Tibial nerve (tissue), 4 donors: ENCODE results near the gene DNASE2. TPM values are rescaled to one million over a fixed set of nuclear protein-coding genes. Genes with fewer than 3 reads are reported as not detected.

Experiments used
- DNase-seq, 2 donors: peaks; one replicate each; pipeline ENCODE4 v3.0.0-alpha.2; 2019; ENCODE audit warnings: low spot score in 2 of 2
- H3K27ac ChIP-seq, 4 donors: fragments of 200-600 bp; sonication (generic) in 3 of 4; one replicate each; pipeline ENCODE4 v1.5.1; 2017 to 2019; ENCODE audit warnings: mild to moderate bottlenecking in 1 of 4
- H3K27me3 ChIP-seq, 2 donors: fragments of 200-600 bp; sonication (generic) in 1 of 2; one replicate each; pipeline versions ENCODE4 v1.5.1 to v1.6.0; 2017 to 2019
- H3K36me3 ChIP-seq, 3 donors: fragments of 200-600 bp; sonication (generic); one replicate each; pipeline ENCODE4 v1.5.1; 2018 to 2019
- H3K4me1 ChIP-seq, 4 donors: fragments of 200-600 bp; sonication (generic) in 3 of 4; one replicate each; pipeline ENCODE4 v1.5.1; 2017 to 2019
- H3K4me3 ChIP-seq, 4 donors: fragments of 200-600 bp; sonication (generic) in 3 of 4; one replicate each; pipeline ENCODE4 v1.5.1; 2017 to 2019; ENCODE audit warnings: mild to moderate bottlenecking in 1 of 4, moderate library complexity in 1 of 4
- H3K9me3 ChIP-seq, 4 donors: fragments of 200-600 bp; sonication (generic) in 3 of 4; one replicate each; pipeline ENCODE4 v1.5.1; 2017 to 2019
- EP300 ChIP-seq, 2 donors: sonication (generic); formaldehyde crosslinking; IDR thresholded peaks; one replicate each; pipeline ENCODE4 v1.6.1; 2017; ENCODE audit warnings: antibody characterized with exemption in 2 of 2, mild to moderate bottlenecking in 1 of 2
- POLR2A ChIP-seq, 2 donors: fragments of 450-650 bp; IDR thresholded peaks; one replicate each; pipeline ENCODE4 v1.6.1; 2017; ENCODE audit warnings: antibody characterized with exemption in 2 of 2, mild to moderate bottlenecking in 2 of 2, moderate library complexity in 2 of 2
- WGBS, 2 donors: methylation state at CpG; one replicate each; pipeline ENCODE4 v1.1.5; 2018; 5-methylcytosine and 5-hydroxymethylcytosine counted together
- total RNA-seq, 4 donors: library from RNA; depleted of rRNA; stranded (reverse); fragments of >200 nt; gene quantifications; one replicate each; pipeline ENCODE4 v1.1.0, GENCODE V29; 2016
- TF ChIP-seq, protein P1 (sequence below), 5 experiments: fragments of 200-600 bp in 3 of 5; fragments of 450-650 bp in 2 of 5; sonication (generic) in 3 of 5; IDR thresholded peaks; one replicate each; pipeline ENCODE4 v1.5.1; 2016 to 2019; ENCODE audit warnings: antibody characterized with exemption in 5 of 5, mild to moderate bottlenecking in 3 of 5, moderate library complexity in 2 of 5

Gene DNASE2
- total RNA-seq, 4 donors from 2014 or later = 38.1 to 59.0 (median 44.2) TPM

DNA sequence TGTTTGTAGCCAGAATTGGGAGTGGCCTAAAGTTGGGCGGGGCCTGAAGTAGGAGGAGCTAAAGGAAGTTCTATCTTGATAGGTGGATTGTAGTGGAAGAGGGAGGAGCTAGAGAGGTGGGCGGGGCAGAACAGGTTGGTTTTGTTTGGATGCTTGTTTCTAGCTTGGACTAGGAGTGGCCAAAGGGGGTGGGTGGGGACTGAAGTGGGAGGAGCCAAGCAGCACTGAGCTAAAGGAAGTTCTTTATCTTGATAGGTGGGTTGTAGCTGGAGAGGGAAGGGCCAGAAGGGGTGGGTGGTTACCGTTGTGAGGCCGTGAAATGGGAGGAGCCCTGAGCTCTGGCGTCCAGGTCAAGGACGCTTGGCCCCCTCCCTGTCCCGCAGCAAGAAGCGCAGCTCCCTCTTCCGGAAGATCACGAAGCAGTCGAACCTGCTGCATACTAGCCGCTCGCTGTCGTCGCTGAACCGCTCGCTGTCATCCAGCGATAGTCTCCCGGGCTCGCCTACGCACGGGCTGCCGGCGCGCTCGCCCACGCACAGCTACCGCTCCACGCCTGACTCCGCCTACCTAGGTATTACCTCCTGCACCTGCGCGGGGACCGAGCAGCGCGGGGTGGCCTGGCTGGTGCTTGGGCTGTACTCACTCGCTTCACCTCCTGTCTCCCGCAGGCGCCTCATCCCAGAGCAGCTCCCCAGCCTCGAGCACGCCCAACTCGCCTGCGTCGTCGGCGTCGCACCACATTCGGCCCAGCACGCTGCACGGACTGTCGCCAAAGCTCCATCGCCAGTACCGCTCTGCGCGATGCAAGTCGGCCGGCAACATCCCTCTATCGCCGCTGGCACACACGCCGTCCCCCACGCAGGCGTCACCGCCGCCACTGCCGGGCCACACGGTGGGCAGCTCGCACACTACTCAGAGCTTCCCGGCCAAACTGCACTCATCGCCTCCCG is 8.0 kb downstream of the DNASE2 start:
- H3K4me3 ChIP-seq = no peak overlapping the region
- H3K27me3 ChIP-seq = peaks cover 0 to 6% of the 10 kb centered on the region in 2 donors
- H3K4me1 ChIP-seq = no peaks in the 10 kb centered on the region
- H3K27ac ChIP-seq = no peak overlapping the region
- TF ChIP-seq EP300 (IDR thresholded peaks at IDR 0.05) (no peak), POLR2A (IDR thresholded peaks at IDR 0.05) (no peak)
- TF ChIP-seq, protein P1, sequence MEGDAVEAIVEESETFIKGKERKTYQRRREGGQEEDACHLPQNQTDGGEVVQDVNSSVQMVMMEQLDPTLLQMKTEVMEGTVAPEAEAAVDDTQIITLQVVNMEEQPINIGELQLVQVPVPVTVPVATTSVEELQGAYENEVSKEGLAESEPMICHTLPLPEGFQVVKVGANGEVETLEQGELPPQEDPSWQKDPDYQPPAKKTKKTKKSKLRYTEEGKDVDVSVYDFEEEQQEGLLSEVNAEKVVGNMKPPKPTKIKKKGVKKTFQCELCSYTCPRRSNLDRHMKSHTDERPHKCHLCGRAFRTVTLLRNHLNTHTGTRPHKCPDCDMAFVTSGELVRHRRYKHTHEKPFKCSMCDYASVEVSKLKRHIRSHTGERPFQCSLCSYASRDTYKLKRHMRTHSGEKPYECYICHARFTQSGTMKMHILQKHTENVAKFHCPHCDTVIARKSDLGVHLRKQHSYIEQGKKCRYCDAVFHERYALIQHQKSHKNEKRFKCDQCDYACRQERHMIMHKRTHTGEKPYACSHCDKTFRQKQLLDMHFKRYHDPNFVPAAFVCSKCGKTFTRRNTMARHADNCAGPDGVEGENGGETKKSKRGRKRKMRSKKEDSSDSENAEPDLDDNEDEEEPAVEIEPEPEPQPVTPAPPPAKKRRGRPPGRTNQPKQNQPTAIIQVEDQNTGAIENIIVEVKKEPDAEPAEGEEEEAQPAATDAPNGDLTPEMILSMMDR (IDR thresholded peaks at IDR 0.05) = no peak
- peaks cover 0 to 53% (median 12%) of the 10 kb centered on the region in 3 donors for H3K36me3 ChIP-seq
- H3K9me3 ChIP-seq = no peaks in the 10 kb centered on the region
- 61 to 66% methylated on average over 64 to 70 of the region's 70 CpGs for WGBS, 2 donors
- DNase-seq = no peak

DNA sequence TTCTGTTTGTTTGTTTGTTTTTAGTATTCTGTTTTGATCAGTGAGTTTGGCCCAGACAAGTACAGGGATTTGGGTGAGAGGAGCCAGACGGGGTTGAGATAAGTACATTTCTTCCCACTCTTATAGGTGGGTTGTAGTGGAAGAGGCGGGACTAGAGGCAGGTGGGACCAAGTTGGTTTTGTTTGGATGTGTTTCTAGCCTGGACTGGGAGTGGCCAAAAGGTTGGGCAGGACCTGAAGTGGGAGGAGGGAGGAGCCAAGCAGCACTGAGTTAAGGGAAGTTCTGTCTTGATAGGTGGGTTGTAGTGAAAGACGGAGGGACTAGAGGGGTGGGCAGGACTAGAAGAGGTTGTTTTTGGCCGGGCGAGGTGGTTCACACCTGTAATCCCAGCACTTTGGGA is 9.0 kb downstream of the DNASE2 start:
- WGBS, 2 donors = 84 to 85% methylated on average over 5 of the region's 5 CpGs
- Histone ChIP-seq H3K4me1 (peaks cover 0 to 8% (median 2%) of the 10 kb centered on the region in 4 donors), H3K36me3 (peaks cover 0 to 43% (median 6%) of the 10 kb centered on the region in 3 donors), H3K4me3 (no peak overlapping the region), H3K9me3 (no peaks in the 10 kb centered on the region), H3K27me3 (peaks cover 0 to 14% of the 10 kb centered on the region in 2 donors), H3K27ac (no peak overlapping the region)
- DNase-seq = no peak
- TF ChIP-seq EP300 (IDR thresholded peaks at IDR 0.05) (no peak), POLR2A (IDR thresholded peaks at IDR 0.05) (no peak)
- TF ChIP-seq, protein P1 (IDR thresholded peaks at IDR 0.05) = no peak

DNA sequence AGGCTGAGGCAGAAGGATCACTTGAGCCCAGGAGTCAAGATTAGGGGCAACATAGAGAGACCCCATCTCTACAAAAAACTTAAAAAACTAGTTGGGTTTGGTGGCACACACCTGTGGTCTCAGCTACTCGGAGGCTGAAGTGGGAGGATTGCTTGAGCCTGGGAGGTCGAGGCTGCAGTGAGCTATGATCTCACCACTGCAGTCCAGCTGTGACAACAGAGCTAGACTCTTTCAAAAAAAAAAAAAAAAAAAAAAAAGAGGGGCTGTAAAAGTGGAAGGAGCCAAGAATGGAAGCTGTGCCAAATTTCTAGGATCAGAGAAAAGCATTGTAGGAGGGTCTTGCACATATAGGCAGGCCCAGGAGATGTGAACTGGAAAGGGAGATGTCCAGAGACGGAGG is 9.6 kb downstream of the DNASE2 start:
- 49 to 62% methylated on average over 3 of the region's 3 CpGs for WGBS, 2 donors
- no peak for DNase-seq
- H3K27me3 ChIP-seq = peaks cover 0 to 17% of the 10 kb centered on the region in 2 donors
- no peak overlapping the region for H3K4me3 ChIP-seq
- TF ChIP-seq, protein P1 (IDR thresholded peaks at IDR 0.05) = no peak
- TF ChIP-seq EP300 (IDR thresholded peaks at IDR 0.05) (no peak), POLR2A (IDR thresholded peaks at IDR 0.05) (no peak)
- H3K4me1 ChIP-seq = peaks cover 0 to 11% (median 2%) of the 10 kb centered on the region in 4 donors
- peaks cover 0 to 38% (median 6%) of the 10 kb centered on the region in 3 donors for H3K36me3 ChIP-seq
- H3K9me3 ChIP-seq = no peaks in the 10 kb centered on the region
- H3K27ac ChIP-seq = no peak overlapping the region

DNA sequence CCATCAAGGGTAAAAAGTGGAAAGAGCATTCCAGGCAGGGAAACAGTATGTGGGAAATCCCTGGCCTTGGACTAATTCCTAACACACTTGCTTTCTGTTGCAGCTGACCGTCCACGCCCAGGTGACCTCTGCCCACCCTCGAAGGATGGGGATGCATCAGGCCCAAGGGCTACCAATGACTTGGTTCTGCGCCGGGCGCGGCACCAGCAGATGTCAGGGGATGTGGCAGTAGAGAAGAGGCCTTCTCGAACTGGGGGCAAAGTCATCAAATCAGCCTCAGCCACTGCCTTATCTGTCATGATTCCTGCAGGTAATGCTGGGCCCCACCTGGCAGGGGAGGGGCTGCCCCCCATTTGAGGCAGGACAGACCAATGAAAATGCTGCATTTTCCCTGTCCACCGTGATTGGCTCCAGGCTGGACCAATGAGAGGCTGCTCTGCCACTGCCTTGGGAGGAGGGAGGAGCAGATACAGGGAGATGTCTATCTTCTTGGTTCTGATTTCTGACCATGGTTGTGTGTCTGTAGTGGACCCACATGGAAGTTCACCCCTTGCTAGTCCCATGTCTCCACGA is 12.6 kb downstream of the DNASE2 start:
- TF ChIP-seq POLR2A (IDR thresholded peaks at IDR 0.05) (no peak), EP300 (IDR thresholded peaks at IDR 0.05) (no peak)
- TF ChIP-seq, protein P1 (IDR thresholded peaks at IDR 0.05) = no peak
- H3K9me3 ChIP-seq = no peaks in the 10 kb centered on the region
- peaks cover 0 to 22% of the 10 kb centered on the region in 2 donors for H3K27me3 ChIP-seq
- no peak overlapping the region for H3K4me3 ChIP-seq
- DNase-seq = no peak
- 93 to 94% methylated on average over 10 of the region's 10 CpGs for WGBS, 2 donors
- peaks cover 0 to 11% (median 2%) of the 10 kb centered on the region in 4 donors for H3K4me1 ChIP-seq
- no peak overlapping the region for H3K27ac ChIP-seq
- peaks cover 0 to 7% (median 0%) of the 10 kb centered on the region in 3 donors for H3K36me3 ChIP-seq
